ACHN (cell line): ENCODE results near the gene MAP3K3.

Source experiments
- DNase-seq: peaks from one replicate; pipeline ENCODE4 v3.0.0-alpha.2; 2015
- in situ Hi-C: cut with HindIII; loops from 2 replicates; pipeline ENCODE4 v1.10.0; 2017; ENCODE audit warnings: low sequenced_read_pairs, low pct_ligation_motif_present, low pct_unique_long_range_greater_than_20kb

The MAP3K3 gene

DNA sequence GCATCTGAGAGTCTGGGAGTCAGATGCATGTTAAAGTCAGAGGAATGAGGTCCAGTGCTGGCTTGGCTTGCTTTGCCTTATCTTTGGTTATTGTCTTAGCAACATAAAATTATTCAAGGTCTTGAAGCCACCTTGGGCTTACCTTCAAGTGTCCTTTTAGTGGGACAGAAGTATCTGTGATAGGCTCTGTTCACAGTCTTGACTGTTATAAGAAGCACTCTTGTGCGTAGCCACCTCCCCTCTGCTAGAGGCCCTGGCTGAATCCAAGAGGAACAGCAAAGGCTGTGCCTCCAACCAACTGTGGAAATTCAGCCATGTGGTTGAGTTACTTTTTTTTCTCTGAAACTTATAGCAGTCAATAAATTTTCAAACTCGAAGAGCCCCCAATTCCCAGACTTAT is 8.6 kb upstream of the MAP3K3 start:
- in situ Hi-C loops: no loop called here
- no peak for DNase-seq

DNA sequence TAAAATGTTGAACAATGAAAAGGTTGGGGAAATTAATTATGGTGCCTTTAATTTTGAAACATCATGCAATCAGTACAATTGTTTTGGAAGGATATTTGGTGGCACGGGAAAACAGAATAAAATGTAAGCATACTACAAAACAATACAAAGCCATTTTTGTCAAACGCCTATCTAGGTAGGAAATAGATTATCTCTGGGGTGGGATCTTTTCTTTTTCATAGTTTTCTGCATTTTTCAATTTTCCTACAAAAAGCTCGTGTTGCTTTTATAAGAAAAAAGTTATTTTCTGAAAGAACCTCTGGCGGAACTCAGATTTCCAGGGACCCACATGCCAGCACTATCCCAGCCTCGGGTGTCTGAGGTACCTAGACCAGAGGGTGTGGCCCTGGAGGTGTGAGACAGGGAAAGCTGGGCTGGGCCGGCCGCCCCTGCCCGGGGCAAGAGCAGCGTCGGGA is 961 bp upstream of the MAP3K3 start:
- in situ Hi-C loops: no loop called here
- no peak for DNase-seq

- in situ Hi-C loops: no loop called here
- peak; percentile 74 for DNase-seq
Observed at GRCh38 chr17:63622574-63623390, 565 bp downstream of the MAP3K3 start.

- in situ Hi-C loops: no loop called here
- DNase-seq: no peak
Observed at GRCh38 chr17:63623786-63624530, 1.7 kb downstream of the MAP3K3 start.

DNA sequence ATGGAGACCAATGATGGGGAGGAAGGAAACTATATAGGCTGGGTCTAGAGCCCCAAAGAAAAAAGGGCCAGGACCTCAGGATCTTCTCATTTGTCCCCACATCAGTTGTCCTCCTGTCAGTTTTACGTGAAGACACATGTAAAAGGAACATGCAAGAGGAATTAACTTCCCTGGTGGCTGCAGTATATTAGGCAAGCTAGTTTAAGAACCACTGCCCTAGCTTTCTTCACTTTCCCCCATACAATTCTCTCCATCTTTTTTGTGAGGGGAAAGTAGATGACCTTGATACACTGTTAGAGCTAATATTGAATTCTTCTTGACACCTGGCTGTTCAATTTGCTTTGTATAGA is 2.3 kb downstream of the MAP3K3 start:
- no peak for DNase-seq
- in situ Hi-C loops: no loop called here

GRCh38 chr17:63626551-63627180 is 4.4 kb downstream of the MAP3K3 start:
- in situ Hi-C loops: no loop called here
- DNase-seq: no peak

GRCh38 chr17:63629627-63630026 is 7.4 kb downstream of the MAP3K3 start:
- in situ Hi-C loops: no loop called here
- no peak for DNase-seq

DNA sequence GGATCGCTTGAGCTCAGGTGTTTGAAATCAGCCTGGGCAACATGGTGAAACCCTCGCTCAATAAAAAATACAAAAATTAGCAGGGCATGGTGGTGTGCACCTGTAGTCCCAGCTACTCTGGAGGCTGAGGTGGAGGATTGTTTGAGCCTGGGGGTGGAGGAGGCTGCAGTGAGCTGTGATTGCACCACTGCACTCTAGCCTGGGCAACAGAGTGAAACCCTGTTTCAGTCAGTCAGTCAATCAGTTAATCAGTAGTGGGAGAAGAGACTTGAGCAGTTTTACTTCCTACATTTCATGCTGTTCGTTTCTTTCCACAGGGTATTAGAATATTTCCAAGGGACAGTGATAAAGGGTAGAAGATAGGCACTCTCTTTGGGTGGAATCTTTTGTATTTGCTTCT is 8.8 kb downstream of the MAP3K3 start:
- DNase-seq: no peak
- in situ Hi-C loops: no loop called here

DNA sequence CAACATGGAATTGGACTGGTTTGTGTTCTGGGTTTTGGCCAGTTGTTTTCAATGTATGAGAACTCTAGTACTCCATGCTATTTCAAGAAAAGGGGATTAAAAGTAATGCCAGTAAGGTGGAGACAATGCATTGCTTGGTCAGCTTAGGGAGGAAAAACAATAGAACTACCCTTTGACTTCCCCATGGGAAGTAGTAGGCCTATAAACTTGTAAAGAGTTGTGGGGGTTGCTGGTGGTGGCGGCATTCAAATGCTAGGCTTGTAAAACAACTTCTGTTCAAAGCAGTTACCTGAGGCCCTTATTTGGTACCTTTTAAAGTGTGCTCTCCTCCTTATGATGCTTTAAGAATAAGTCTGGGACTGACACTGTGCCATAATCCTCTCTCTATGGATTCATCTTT is 9.4 kb downstream of the MAP3K3 start:
- no peak for DNase-seq
- in situ Hi-C loops: no loop called here

- DNase-seq: no peak
- in situ Hi-C loops: no loop called here
Observed at GRCh38 chr17:63633742-63634141, 11.5 kb downstream of the MAP3K3 start.

- in situ Hi-C loops: no loop called here
- no peak for DNase-seq
Observed at GRCh38 chr17:63634163-63634562, 11.9 kb downstream of the MAP3K3 start.

DNA sequence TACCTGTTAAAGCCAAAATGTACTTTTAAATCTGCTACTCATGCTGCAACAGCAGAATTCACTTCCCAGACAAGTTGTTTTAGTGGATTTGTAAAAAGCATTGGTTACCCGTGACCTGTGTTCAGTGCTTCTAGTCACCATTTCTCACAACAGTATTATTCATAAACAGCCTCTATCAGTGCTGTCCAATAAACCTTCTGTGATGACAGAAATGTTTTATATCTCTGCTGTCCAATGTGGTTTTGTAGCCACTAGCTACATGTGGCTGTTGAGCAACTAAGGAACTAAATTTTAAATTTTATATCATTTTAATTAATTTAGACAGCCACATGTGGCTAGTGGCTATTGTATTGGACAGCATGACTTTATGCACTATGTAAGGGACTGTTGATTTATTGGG is 12.6 kb downstream of the MAP3K3 start:
- DNase-seq: no peak
- in situ Hi-C loops: no loop called here

DNA sequence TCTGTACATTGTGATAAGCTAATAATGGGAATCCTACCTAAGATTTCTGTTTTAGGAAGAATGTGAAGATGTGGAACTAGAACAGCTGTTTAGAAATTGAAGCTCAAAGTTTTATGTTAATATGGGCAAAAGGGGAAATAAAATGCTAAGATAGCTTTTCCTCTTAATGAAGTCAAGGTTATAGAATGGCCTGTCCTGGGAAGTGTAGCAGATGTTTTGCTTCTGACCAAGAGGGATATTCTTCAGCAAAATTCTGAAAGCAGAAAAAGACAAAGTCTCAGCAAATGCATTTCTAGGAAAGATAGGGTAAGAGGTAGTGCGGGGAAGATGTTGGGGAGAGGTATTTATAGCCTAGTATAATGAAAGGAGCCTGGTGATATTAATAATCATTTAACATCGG is 13.1 kb downstream of the MAP3K3 start:
- in situ Hi-C loops: no loop called here
- DNase-seq: no peak

- in situ Hi-C loops: no loop called here
- no peak for DNase-seq
Observed at GRCh38 chr17:63635787-63636186, 13.6 kb downstream of the MAP3K3 start.

GRCh38 chr17:63639125-63639524 is 16.9 kb downstream of the MAP3K3 start:
- no peak for DNase-seq
- in situ Hi-C loops: no loop called here

DNA sequence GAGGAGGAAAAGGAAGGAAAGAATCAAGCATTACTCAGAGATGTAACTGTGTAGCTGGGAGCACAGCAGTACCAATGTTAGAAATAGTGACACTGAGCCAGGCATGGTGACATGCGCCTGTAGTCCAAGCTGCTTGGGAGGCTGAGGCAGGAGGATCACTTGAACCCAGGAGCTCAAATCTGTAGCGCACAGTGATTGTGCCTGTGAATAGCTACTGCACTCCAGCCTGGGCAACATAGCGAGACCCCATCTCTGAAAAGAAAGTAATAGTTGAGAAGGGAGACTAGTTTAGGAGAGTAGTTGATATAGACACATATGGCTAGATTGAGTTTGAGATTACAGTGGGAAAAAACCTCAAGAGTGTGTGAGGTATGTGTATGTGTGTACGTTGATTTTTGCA is 17.8 kb downstream of the MAP3K3 start:
- DNase-seq: no peak
- in situ Hi-C loops: no loop called here

DNA sequence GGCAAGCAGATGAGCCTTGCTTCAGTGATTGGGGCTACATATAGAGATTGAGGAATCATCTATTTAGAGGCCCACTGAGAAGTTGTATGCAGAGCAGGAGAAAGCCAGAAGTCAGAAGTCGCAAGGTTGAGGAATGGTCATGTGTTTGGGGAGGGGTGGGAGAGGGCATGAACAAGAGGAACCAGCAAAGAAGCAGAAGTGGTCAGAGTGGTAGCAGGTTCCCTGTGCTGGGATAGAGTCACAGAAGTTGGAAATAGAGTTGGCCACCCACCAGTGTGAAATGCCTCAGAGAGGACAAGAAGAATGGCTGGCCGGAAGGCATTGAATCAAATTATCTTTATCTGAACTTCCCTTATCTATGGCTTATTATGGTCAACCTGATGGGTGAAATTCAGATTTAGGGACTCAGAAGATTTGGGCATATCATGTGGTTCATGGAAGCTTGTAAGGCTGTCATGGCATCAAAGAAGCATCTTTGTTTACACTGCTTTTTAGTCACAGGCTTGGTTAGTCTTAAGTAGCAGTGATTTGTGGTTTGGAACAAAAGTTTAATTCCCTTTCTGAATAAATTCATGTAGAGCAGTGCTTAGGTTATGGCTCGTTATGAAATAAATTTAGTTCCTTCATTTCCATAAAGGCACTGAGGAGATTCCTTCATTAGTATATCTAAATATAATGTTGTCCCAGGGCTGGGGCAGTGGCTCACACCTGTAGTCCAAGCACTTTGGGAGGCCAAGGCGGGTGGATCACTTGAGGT is 19.7 kb downstream of the MAP3K3 start:
- DNase-seq: no peak
- in situ Hi-C loops: no loop called here

GRCh38 chr17:63644846-63645245 is 22.6 kb downstream of the MAP3K3 start:
- DNase-seq: no peak
- in situ Hi-C loops: no loop called here
